GM12801 (cell line): ENCODE measurements around the gene SLC4A8.

Source experiments
- CTCF ChIP-seq: IDR thresholded peaks from one replicate; pipeline ENCODE4 v1.5.1; 2011; ENCODE audit warnings: control low read depth; ENCODE audit not compliant: insufficient read length; ENCODE audit errors: extremely low read depth

SLC4A8 gene

DNA sequence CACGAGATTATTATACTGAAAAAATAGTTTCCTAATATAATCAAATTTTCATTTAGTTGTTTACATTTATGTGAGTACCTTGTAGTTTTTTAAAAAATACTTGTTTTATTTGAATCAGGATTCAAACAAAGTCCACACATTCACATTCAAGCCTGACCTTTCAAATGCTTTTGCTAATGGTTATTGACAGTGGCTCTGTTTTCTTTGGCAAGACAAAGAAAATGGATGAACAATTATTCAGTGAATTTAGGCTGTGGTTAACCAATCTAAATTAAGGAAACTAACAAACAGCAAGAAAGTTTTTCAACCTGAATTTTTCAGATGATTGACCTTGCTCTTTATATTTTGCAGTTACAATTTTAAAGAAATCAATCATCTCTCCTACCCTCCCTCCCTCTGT, 9.7 kb downstream of the SLC4A8 start:
- TF ChIP-seq CTCF, result no peak

GRCh38 chr12:51437431-51437830, 12.8 kb downstream of the SLC4A8 start:
- no peak for TF ChIP-seq CTCF

GRCh38 chr12:51439330-51439729, 14.7 kb downstream of the SLC4A8 start:
- no peak for TF ChIP-seq CTCF

- no peak for TF ChIP-seq CTCF
Observed at GRCh38 chr12:51441583-51441982, 17.0 kb downstream of the SLC4A8 start.

DNA sequence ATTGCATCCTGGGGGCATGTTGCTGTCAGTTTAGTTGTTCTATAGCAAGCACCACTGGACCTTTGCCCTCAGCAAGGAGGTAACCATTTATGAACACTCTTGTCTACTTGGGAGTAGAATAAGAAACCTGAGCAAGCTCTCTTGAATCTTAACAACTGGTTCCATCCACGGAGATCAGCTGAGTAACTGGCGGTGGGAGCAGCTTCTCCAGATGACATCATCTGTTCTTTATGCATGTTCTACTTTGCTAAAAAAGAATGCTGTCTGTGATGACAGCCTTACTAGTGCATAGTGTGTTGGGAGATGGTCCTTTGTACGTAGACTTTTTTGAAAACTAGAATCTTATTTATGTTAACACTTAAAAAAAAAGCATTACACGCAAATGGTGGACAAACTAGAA, 17.7 kb downstream of the SLC4A8 start:
- TF ChIP-seq CTCF, result no peak

DNA sequence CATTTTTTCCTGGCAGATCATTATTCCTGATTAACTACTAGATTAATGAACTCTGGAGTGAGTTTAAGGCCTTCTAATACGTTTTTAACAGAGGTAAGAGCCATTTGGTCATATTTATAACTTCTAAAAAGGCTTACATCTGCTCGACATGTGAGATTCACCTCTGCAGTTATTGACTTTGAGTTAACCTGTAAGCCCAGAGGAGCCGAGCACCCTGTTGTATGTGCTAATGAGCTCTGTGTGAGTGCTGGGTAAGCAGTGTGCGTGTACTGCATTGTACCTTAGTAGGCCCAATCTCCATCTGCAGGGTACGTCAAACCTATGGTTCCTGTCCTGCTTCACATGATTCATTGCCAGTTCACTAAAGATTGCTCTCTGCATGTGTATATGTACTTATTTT, 18.9 kb downstream of the SLC4A8 start:
- TF ChIP-seq CTCF, result no peak

GRCh38 chr12:51448618-51449256, 24.1 kb downstream of the SLC4A8 start:
- TF ChIP-seq CTCF, result no peak
